GM18520 (cell line): Measurements from ENCODE around the gene CYP19A1.
"Not testable (repeated sequence)": the region's sequence is repeated elsewhere in the genome, so short reads cannot be mapped to it uniquely, and the experiment has no call there.

ENCODE experiments used
- ATAC-seq: cut with Tn5 transposase; IDR thresholded peaks from one replicate; pipeline ENCODE4 v1.9.1; 2021; ENCODE audit not compliant: unreplicated experiment

The CYP19A1 gene

GRCh38 chr15:51302480-51302879, 35.9 kb downstream of the CYP19A1 start:
- ATAC-seq, result no peak

- ATAC-seq, result no peak
Measured at GRCh38 chr15:51299187-51300015, 39.0 kb downstream of the CYP19A1 start.

- ATAC-seq, result no peak
Measured at GRCh38 chr15:51298620-51299019, 39.8 kb downstream of the CYP19A1 start.

- no peak for ATAC-seq
Measured at GRCh38 chr15:51290720-51291119, 47.7 kb downstream of the CYP19A1 start.

- no peak for ATAC-seq
Measured at GRCh38 chr15:51289290-51289689, 49.1 kb downstream of the CYP19A1 start.

- no peak for ATAC-seq
Measured at GRCh38 chr15:51288143-51289065, 50.0 kb downstream of the CYP19A1 start.

- ATAC-seq, result no peak
Measured at GRCh38 chr15:51286816-51287215, 51.6 kb downstream of the CYP19A1 start.

GRCh38 chr15:51285399-51285798, 53.0 kb downstream of the CYP19A1 start:
- ATAC-seq, result no peak

GRCh38 chr15:51284871-51285270, 53.5 kb downstream of the CYP19A1 start:
- ATAC-seq, result no peak

- ATAC-seq, result no peak
Measured at GRCh38 chr15:51283026-51283425, 55.4 kb downstream of the CYP19A1 start.

GRCh38 chr15:51282241-51282640, 56.2 kb downstream of the CYP19A1 start:
- ATAC-seq, result not testable (repeated sequence)

GRCh38 chr15:51281368-51281967, 56.9 kb downstream of the CYP19A1 start:
- no peak for ATAC-seq

GRCh38 chr15:51280838-51281237, 57.6 kb downstream of the CYP19A1 start:
- no peak for ATAC-seq

- ATAC-seq, result no peak
Measured at GRCh38 chr15:51279391-51279790, 59.0 kb downstream of the CYP19A1 start.

GRCh38 chr15:51277101-51277500, 61.3 kb downstream of the CYP19A1 start:
- no peak for ATAC-seq

GRCh38 chr15:51274956-51275355, 63.4 kb downstream of the CYP19A1 start:
- ATAC-seq, result no peak

- no peak for ATAC-seq
Measured at GRCh38 chr15:51270706-51271105, 67.7 kb downstream of the CYP19A1 start.

GRCh38 chr15:51269496-51269895, 68.9 kb downstream of the CYP19A1 start:
- no peak for ATAC-seq

GRCh38 chr15:51267703-51268083, 70.7 kb downstream of the CYP19A1 start:
- no peak for ATAC-seq

- no peak for ATAC-seq
Measured at GRCh38 chr15:51267051-51267702, 71.2 kb downstream of the CYP19A1 start.

GRCh38 chr15:51266656-51267050, 71.7 kb downstream of the CYP19A1 start:
- ATAC-seq, result no peak
